Activated CD4-positive, alpha-beta T cell treated with anti-CD3 and anti-CD28 coated beads, Interleukin-2, amount 50 U/mL, for 48 hours (primary cell): ENCODE data around the gene FUBP3.

ENCODE experiments used
- DNase-seq, 2 experiments: peaks; one replicate each; pipeline ENCODE4 v3.0.0-alpha.2; 2020

Gene FUBP3

GRCh38 chr9:130578865-130579737 lies at the start of gene FUBP3:
Gene FUBP3, plus strand, starts transcription at chr9:130579577. Its CDS starts 104 bp downstream, at chr9:130579681.
- DNase-seq = peak; percentile 94 to 95

GRCh38 chr9:130530938-130531337 lies 48.4 kb upstream of the FUBP3 start:
- DNase-seq = no peak

- no peak for DNase-seq
Measured at GRCh38 chr9:130531670-130532069, 47.7 kb upstream of the FUBP3 start.

- no peak for DNase-seq
Measured at GRCh38 chr9:130532426-130533080, 46.8 kb upstream of the FUBP3 start.

- DNase-seq = no peak
Measured at GRCh38 chr9:130535818-130536521, 43.4 kb upstream of the FUBP3 start.

GRCh38 chr9:130536701-130537107 lies 42.7 kb upstream of the FUBP3 start:
- no peak for DNase-seq

- DNase-seq = no peak
Measured at GRCh38 chr9:130537346-130538050, 41.9 kb upstream of the FUBP3 start.

- DNase-seq = no peak
Measured at GRCh38 chr9:130539420-130540223, 39.8 kb upstream of the FUBP3 start.

- DNase-seq = no peak
Measured at GRCh38 chr9:130541533-130541932, 37.8 kb upstream of the FUBP3 start.

- DNase-seq = no peak
Measured at GRCh38 chr9:130542038-130542437, 37.3 kb upstream of the FUBP3 start.

GRCh38 chr9:130542457-130543228 lies 36.7 kb upstream of the FUBP3 start:
- no peak for DNase-seq

GRCh38 chr9:130543368-130543767 lies 36.0 kb upstream of the FUBP3 start:
- DNase-seq = no peak

- no peak for DNase-seq
Measured at GRCh38 chr9:130543859-130544258, 35.5 kb upstream of the FUBP3 start.

GRCh38 chr9:130544364-130544763 lies 35.0 kb upstream of the FUBP3 start:
- no peak for DNase-seq

GRCh38 chr9:130548103-130548502 lies 31.3 kb upstream of the FUBP3 start:
- DNase-seq = no peak

GRCh38 chr9:130549093-130549735 lies 30.2 kb upstream of the FUBP3 start:
- no peak for DNase-seq

- DNase-seq = no peak
Measured at GRCh38 chr9:130554606-130555005, 24.8 kb upstream of the FUBP3 start.

GRCh38 chr9:130555061-130555460 lies 24.3 kb upstream of the FUBP3 start:
- no peak for DNase-seq

GRCh38 chr9:130555968-130556367 lies 23.4 kb upstream of the FUBP3 start:
- no peak for DNase-seq

GRCh38 chr9:130556396-130557076 lies 22.8 kb upstream of the FUBP3 start:
- no peak for DNase-seq
